ENCODE data around the gene HDAC4. TPM values are rescaled to one million over a fixed set of nuclear protein-coding genes. Genes with fewer than 3 reads are reported as not detected.
A peak's percentile ranks its signal among the peaks of the same experiment; 100 is the strongest.

Gene HDAC4
- total RNA-seq, 1 donor from 2014 or later: 65.7 TPM

- Histone ChIP-seq H3K27me3 (no peaks in the 10 kb centered on the region), H3K36me3 (no peaks in the 10 kb centered on the region), H3K9me3 (no peaks in the 10 kb centered on the region), H3K4me3 (no peak overlapping the region), H3K4me1 (peaks cover 13 to 32% of the 10 kb centered on the region in 2 donors), H3K27ac (no peak overlapping the region)
- TF ChIP-seq CTCF (IDR thresholded peaks at IDR 0.05): no peak
- DNase-seq (ENCODE audit: low spot score in 2 of 2): no peak
- intact Hi-C loops (cut with DNase I): loop anchor here (5.0 to 10.0 kb wide), 4 partner anchors 40 to 1070 kb away; no protein-coding TSS in a partner anchor
Observed at GRCh38 chr2:239277401-239278085, 123.3 kb downstream of the HDAC4 start.

DNA sequence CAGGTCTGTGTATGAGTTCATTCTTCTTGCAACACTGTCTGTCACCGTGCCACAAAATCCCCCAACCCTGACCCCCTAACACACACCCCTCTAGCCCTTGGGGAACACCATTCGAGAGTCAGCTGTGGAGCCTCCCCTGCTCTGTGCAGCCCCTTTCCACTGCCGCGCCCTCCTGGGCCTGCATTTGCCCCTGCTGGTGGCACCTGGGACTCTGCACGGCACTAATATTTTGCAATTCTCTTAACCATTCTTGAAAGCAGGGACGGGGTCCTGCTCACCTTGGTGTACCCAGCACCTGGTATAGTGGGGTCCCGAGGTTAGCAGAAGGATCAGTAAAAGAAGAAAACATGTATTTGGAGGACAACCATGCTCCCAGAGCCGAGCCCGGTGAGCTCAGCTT, 124.0 kb downstream of the HDAC4 start:
- intact Hi-C loops (cut with DNase I): loop anchor here (5.0 to 10.0 kb wide), 4 partner anchors 40 to 1070 kb away; no protein-coding TSS in a partner anchor
- H3K4me1 ChIP-seq: peaks cover 13 to 32% of the 10 kb centered on the region in 2 donors
- H3K4me3 ChIP-seq: no peak overlapping the region
- no peak for DNase-seq (ENCODE audit: low spot score in 2 of 2)
- peak in 1 of 3 experiments; percentile 16 for TF ChIP-seq CTCF (IDR thresholded peaks at IDR 0.05)
- H3K27ac ChIP-seq: peak overlapping the region in 1 of 2 donors; percentile 81
- no peaks in the 10 kb centered on the region for H3K36me3 ChIP-seq
- no peaks in the 10 kb centered on the region for H3K9me3 ChIP-seq
- no peaks in the 10 kb centered on the region for H3K27me3 ChIP-seq

GRCh38 chr2:239275847-239276831, 124.7 kb downstream of the HDAC4 start:
- peaks cover 13 to 32% of the 10 kb centered on the region in 2 donors for H3K4me1 ChIP-seq
- DNase-seq (ENCODE audit: low spot score in 2 of 2): peak in 1 of 2 donors; percentile 75
- no peaks in the 10 kb centered on the region for H3K36me3 ChIP-seq
- intact Hi-C loops (cut with DNase I): loop anchor here (2.0 to 10.0 kb wide), 5 partner anchors 41 to 1069 kb away; no protein-coding TSS in a partner anchor
- no peak for TF ChIP-seq CTCF (IDR thresholded peaks at IDR 0.05)
- H3K27me3 ChIP-seq: no peaks in the 10 kb centered on the region
- peak overlapping the region; percentile 18 to 50 for H3K4me3 ChIP-seq
- H3K9me3 ChIP-seq: no peaks in the 10 kb centered on the region
- peak overlapping the region; percentile 68 to 81 for H3K27ac ChIP-seq

DNA sequence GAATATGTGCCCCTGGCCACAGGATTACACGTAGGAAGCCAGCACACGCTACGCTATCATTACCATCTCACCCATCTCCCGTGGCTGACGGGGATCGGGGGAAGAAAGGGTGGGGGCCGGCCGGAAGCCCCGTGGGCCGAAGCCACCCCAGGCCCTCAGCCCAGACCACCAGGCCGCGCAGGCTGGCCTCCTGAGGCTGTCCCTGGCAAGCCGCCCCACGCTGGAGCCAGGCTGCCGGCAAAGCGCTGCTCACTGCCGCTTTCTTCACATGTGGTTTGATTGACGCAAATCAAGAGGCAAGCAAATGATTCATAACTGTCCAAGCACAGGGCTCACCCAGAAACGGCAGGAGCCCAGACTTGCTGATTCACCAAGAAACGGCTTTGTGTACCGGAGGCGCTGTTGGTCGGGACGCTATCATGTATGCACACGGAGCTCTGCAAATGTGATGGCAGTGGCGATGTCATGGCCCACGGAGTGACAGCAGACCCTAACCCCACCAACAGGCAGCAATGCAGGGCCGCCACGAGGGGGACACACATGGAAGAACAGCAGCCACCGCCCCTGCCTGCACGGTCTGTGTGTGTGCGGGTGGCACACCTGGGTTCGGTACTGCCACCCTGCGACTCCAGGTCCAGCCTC, 125.7 kb downstream of the HDAC4 start:
- H3K27me3 ChIP-seq: no peaks in the 10 kb centered on the region
- H3K4me3 ChIP-seq: peak overlapping the region; percentile 18 to 50
- peak overlapping the region; percentile 68 to 81 for H3K27ac ChIP-seq
- no peaks in the 10 kb centered on the region for H3K9me3 ChIP-seq
- H3K4me1 ChIP-seq: peaks cover 13 to 32% of the 10 kb centered on the region in 2 donors
- peak; percentile 82 to 96 for DNase-seq (ENCODE audit: low spot score in 2 of 2)
- no peaks in the 10 kb centered on the region for H3K36me3 ChIP-seq
- intact Hi-C loops (cut with DNase I): loop anchor here (2.0 to 10.0 kb wide), 5 partner anchors 42 to 1068 kb away; no protein-coding TSS in a partner anchor
- peak in 1 of 3 experiments; percentile 14 for TF ChIP-seq CTCF (IDR thresholded peaks at IDR 0.05)
